ENCODE measurements around the gene DEXI.
"Not testable (repeated sequence)": the region's sequence is repeated elsewhere in the genome, so short reads cannot be mapped to it uniquely, and the experiment has no call there.

DEXI gene

DNA sequence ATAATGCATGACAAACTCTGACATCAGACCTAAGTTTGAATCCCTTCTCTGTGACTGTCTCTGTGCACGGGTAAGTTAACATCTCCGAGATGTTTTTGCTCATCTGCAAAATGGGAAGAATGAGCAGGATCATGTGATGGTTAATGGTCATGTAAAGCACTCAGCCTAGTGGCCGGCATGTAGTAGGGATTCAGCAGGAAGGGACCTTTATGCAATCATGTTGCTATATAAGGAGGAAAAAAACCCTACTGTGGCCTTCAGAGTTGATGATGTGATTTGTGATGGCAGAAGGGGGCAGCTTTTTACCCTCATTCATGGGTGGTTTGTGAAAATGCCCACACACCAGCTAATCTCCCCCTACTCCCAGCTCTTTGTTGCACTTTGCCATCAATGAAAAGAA lies 26.2 kb upstream of the DEXI start:
- DNase-seq, result no peak

DNA sequence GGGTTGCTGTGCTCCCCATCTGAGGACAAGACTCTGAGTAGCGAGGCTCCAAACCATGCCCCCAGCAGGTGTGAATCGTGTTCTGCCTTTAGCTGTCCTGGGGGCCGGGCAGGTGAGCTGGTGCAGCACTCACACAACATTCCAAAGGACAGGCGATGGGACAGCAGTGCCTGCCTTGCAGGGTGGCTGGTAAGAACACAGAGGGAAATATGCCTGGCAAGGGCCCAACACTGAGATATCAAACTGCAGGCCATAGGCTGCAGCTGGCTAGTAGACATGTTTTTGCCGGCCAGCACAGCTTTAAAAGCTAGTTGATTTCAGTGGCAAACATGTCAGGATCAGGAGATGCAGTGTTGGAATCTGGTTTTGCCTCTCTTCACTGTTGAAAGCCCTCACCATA lies 25.7 kb upstream of the DEXI start:
- no peak for DNase-seq

GRCh38 chr16:10966559-10966958 lies 24.3 kb upstream of the DEXI start:
- not testable (repeated sequence) for DNase-seq

- DNase-seq, result no peak
Observed at GRCh38 chr16:10966129-10966528, 23.9 kb upstream of the DEXI start.

GRCh38 chr16:10965440-10966061 lies 23.3 kb upstream of the DEXI start:
- DNase-seq, result no peak

DNA sequence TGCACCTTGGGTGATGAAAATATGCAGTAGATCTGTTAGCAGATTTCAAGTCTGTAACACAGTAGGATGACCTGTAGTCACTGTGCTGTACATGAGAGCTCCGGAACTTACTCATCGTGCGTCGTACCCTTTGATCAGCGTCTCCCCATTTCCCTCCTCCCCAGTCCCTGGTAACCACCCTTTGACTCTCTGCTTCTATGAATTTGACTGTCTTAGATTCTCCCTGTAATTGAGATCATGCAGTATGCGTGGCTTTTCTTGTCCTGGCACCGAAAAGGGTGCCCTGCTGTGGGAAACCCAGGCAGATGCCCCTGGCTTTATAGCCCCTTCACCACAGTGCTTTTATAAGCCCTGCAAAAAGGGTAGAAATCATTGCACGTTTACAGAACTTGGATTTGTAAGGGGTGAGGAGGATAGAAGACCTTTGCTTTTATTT lies 22.6 kb upstream of the DEXI start:
- DNase-seq, result no peak

DNA sequence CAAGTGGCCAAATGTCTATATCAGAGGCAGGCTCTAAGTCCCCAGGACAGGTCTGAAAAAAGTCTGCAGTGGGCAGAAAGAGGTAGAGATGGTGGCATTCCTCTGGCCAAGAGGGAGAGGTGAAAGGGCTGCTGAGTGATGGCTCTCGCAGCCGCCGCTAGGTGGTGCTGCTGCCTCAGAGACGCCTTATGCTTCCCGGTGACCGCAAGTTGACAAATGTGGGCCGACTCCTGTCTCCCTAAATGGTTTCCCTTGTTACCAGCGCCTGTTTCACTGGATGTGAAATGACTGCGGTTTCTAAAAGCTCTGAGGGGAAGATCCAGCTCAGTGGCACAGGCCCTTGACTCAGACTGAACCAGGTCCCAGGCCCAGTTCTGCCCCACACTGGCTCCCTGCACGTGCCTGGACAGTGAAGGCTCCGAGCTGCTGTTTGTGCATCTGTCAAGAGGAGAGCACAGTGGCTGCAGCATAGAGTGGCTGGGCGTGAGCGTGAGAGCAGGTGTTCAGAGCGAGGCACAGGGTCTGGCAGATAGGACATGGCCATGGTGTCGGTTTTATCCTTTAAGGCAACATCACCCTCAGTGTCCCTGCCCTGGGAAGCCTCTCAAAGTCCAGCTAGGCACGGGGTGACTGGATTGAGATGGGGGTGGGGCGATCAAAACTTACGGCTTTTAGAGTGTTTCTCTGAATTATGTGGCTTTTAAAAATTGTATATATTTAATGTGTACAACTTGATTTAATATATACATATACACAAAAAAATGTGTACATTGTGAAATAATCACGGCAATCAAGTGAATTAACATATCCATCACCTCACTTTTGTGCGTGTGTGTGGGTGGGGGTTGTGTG lies 22.0 kb upstream of the DEXI start:
- peak; percentile 92 for DNase-seq

GRCh38 chr16:10961231-10961630 lies 19.0 kb upstream of the DEXI start:
- DNase-seq, result no peak

GRCh38 chr16:10959161-10959560 lies 16.9 kb upstream of the DEXI start:
- DNase-seq, result no peak

- DNase-seq, result no peak
Observed at GRCh38 chr16:10957771-10958482, 15.7 kb upstream of the DEXI start.

GRCh38 chr16:10954903-10955302 lies 12.6 kb upstream of the DEXI start:
- DNase-seq, result no peak

GRCh38 chr16:10951026-10951425 lies 8.8 kb upstream of the DEXI start:
- no peak for DNase-seq

DNA sequence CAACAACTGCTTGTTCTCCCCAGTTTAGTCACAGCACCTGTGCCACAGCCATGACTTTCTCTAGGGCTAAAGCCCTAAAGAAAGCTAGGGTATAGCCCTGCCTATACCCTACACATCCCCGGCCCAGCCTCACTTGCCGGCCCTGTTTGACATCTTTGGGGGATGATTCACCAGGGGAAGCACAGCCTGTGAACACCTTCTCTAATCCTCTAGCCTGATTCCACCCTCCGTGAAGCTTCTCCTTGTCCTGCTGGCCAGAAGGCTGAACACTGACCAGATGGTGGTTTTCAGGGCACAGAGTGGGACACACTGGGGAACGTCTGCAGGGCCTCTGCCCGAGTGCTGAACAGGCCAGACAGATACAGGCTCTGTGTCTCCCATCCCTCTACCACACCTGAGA lies 8.1 kb upstream of the DEXI start:
- no peak for DNase-seq

DNA sequence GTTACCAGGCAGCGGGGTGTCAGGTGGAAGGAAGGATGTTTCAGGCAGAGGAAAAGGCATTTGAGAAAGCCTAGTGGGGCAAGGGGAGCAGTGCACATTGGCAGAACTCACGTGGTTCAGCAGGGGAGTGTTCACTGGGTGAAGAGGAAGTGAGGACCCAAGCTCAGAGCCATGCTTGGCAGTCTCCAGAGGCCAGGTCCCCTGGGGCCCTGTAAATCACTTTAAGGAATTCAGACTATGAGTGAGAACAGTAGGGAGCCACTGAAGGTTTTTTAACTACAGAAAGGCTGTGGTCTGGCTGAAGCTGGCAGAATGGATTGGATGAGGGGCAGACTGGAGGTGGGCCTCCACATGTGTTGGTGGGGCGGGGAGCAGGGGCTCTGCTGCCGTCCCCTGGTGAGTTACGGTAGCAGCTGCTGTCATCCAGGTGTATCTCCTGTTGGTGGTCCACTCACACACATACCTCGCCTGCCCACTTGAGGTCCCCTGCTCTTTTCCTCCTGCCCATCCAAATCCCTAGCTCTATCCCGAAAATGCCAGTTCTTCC lies 7.2 kb upstream of the DEXI start:
- DNase-seq, result no peak

GRCh38 chr16:10947211-10947787 lies 5.0 kb upstream of the DEXI start:
- DNase-seq, result no peak

DNA sequence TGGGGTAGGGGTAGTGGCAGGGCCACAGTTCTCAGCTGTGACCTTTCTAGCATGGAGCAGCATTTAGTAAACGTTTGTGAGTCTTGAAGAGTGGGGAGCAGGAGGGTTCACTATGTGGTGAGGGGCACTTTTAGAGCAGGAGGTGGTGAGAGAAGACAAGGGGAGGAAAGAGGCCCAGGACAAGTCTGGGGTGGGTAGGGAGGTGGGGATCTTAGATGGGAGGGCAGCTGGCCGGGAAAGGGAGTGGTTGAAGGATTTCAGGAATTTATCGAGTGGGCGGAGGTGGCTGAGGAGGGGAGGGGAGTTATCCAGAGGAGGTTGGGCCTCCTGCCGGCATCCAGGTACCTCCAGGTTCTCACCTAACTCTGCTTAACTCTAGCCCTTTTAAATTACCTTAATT lies 4.0 kb upstream of the DEXI start:
- no peak for DNase-seq

DNA sequence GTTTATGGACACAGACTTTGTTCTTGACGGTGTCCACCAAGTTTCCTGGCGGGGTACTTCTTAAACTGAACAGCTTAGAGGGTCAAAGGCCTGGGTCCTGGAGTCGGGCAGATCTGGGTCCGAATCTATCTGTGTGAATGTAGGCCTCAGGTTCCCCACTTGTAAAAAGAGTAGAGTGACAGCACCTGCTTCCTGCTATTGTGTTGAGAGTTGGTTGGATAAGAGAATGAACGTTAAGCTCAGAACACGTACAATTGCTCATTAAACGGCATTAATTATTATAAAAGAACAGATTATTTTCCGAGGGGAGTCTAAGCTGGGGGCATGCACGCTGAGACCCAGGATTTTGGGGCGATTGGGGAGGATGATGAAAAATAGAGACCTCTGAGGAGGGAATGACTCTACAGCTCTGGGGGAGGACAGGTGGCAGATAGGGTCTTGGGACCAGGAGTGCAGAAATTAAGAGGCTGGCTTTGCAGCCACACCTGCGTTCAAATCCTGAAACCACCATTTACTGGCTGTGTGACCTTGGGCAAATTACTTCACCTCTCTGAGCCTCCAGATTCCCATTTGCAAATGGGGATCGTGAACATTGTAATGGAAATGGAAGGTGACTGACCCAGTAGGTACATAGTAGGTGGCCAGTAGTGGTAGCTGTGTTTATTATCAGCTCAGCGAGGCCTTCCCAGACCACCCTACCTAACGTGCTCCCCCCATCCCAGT lies 3.0 kb upstream of the DEXI start:
- no peak for DNase-seq

DNA sequence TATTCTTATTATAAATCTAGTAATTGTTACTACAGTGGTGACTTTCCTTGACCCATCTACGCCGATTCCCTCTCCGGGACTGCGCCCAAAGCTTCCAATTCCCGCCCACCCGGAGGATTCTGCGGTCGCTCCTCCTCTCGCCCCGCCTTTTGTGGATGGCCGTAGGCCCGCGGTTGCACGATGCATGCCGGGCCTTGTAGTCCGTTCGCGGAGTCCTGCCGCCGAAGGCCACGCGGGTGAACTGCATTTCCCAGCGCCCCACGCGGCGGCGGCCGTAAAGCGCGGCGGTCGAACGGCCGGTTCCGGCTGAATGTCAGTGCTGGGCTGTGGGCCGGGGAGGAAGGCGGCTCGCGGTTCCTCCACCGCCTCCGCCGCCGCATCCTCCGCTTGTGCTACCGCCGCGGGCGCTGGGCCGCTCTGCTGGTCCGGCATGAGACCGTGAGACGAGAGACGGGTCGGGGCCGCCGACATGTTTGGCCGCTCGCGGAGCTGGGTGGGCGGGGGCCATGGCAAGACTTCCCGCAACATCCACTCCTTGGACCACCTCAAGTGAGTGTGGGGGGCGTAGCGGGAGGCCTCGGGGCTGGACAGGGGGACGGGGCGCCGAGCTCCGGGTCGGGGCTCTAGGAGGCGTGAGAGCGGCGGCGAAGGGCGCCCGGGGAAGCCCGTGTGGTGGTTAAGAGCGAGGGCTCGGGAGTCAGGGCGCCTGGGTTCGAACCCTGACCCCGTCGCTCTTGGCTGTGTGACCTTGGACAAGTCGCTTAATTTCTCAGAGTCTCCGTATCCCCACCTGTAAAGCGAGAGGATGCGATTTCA lies 2.2 kb upstream of the DEXI start, which contains the start of gene CLEC16A:
Gene CLEC16A (plus strand): TSS at position 316 of the 816 bp plus-strand sequence. CDS start 154 bp downstream, at position 470.
- peak; percentile 94 for DNase-seq

DNA sequence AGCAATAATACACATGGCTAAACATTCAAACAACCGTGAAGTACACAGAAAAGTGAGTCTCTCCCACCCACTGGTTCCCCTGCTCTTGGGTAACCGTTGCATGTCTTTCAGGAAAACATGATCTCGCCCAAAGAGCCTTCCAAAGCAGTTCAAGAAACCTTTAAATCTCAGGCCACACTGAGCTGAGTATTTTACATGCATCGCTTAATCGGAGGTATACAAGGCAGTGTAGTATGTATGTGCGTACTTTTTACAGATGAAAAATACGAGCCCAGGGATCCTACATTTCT lies 741 bp upstream of the DEXI start:
- DNase-seq, result no peak

- DNase-seq, result not testable (repeated sequence)
Observed at GRCh38 chr16:10941935-10942351, 325 bp downstream of the DEXI start.

GRCh38 chr16:10941127-10941933 lies 938 bp downstream of the DEXI start:
- DNase-seq, result no peak

Data from SHP77 treated with DMSO at 0.1 percent for 48 hours (cell line).